ENCODE measurements around the gene RASAL1. TPM values are rescaled to one million over a fixed set of nuclear protein-coding genes. Genes with fewer than 3 reads are reported as not detected.

The RASAL1 gene
- total RNA-seq, 4 donors from 2014 or later: 0.85 to 4.4 (median 3.9) TPM

DNA sequence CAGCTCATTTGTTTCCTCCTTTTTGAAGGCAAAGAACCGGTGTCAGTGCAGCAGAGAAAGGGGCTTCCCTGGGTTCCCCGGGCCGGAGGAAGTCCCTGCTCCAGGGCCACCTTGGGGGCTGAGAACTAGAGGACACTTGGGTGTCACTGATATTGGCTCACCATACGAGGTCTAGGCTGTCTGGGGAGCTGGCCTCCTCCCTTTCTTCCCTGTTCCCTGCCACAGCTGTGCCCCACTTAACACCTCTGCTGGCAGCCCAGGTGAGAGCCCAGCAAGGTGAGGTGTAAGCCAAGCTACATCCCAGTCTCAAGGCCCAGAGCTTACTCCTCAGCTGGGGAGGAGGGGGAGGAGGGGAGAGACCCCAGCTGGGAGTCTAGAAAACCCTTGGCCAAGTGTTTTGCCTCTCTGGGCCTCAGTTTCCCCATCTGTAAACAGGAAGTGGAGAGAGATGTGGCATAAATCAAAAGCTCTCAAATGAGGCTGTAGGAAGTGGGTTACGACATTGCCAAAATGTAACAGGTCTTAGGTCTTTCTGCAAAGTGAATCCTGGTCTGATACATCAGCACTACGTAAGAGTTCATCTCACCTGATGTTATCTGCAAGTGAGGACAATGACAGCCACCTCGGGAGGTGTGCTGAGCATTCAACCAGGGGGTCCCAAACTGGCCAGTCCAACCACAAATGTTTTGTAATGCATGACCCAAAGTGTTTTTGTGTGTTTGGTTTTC is 25.5 kb downstream of the RASAL1 start:
- Histone ChIP-seq H3K27me3 (no peaks in the 10 kb centered on the region), H3K36me3 (no peaks in the 10 kb centered on the region), H3K4me1 (no peaks in the 10 kb centered on the region), H3K9me3 (no peaks in the 10 kb centered on the region), H3K27ac (no peak overlapping the region), H3K4me3 (no peak overlapping the region)
- TF ChIP-seq, protein P1, sequence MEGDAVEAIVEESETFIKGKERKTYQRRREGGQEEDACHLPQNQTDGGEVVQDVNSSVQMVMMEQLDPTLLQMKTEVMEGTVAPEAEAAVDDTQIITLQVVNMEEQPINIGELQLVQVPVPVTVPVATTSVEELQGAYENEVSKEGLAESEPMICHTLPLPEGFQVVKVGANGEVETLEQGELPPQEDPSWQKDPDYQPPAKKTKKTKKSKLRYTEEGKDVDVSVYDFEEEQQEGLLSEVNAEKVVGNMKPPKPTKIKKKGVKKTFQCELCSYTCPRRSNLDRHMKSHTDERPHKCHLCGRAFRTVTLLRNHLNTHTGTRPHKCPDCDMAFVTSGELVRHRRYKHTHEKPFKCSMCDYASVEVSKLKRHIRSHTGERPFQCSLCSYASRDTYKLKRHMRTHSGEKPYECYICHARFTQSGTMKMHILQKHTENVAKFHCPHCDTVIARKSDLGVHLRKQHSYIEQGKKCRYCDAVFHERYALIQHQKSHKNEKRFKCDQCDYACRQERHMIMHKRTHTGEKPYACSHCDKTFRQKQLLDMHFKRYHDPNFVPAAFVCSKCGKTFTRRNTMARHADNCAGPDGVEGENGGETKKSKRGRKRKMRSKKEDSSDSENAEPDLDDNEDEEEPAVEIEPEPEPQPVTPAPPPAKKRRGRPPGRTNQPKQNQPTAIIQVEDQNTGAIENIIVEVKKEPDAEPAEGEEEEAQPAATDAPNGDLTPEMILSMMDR (IDR thresholded peaks at IDR 0.05): no peak
- TF ChIP-seq POLR2A (IDR thresholded peaks at IDR 0.05): no peak
- no peak for DNase-seq

DNA sequence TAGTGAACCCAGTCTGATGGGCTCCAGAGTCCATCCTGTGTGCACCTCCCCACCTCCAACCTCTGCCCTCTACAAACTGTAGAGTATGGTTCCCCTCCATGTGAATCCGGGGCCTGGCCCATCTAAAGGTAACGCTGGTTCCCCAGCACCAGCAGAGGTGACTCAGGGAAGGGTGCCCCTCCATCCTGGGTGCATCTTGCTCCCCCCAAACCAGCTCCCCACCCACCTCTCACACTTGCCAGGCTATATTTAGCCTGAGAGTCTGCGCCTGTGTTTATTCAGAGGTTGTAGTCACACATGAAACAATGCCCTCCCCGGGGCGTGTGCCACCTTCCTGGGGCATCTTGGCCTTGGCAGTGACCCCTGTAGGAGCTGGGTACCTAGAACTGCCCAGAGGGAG is 26.2 kb downstream of the RASAL1 start:
- no peak for DNase-seq
- TF ChIP-seq, protein P1 (IDR thresholded peaks at IDR 0.05): no peak
- TF ChIP-seq POLR2A (IDR thresholded peaks at IDR 0.05): no peak
- no peaks in the 10 kb centered on the region for H3K9me3 ChIP-seq
- H3K27me3 ChIP-seq: no peaks in the 10 kb centered on the region
- H3K4me1 ChIP-seq: no peaks in the 10 kb centered on the region
- H3K4me3 ChIP-seq: no peak overlapping the region
- no peaks in the 10 kb centered on the region for H3K36me3 ChIP-seq
- no peak overlapping the region for H3K27ac ChIP-seq

DNA sequence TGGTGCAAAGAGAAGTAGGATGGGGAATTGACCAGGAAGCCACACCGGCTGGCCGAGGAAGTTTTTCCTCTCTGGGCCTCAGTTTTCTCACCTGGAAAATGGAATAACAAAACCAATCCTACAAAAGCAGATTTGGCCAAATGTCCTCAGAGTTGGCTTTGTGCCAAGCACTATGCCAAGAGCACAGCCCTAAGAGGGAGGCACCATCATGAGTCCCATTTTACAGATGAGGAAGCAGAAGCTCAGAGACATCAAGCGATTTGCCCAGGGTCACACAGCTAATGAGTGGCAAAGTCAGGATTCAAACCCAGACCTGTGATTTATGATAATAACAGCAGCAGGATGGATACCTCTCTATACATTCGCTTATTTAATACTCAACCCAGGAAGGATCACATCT is 27.3 kb downstream of the RASAL1 start:
- no peak overlapping the region for H3K4me3 ChIP-seq
- no peaks in the 10 kb centered on the region for H3K27me3 ChIP-seq
- H3K36me3 ChIP-seq: no peaks in the 10 kb centered on the region
- H3K27ac ChIP-seq: no peak overlapping the region
- peaks cover 0 to 8% (median 0%) of the 10 kb centered on the region in 4 donors for H3K4me1 ChIP-seq
- no peaks in the 10 kb centered on the region for H3K9me3 ChIP-seq
- no peak for DNase-seq
- TF ChIP-seq POLR2A (IDR thresholded peaks at IDR 0.05): no peak

DNA sequence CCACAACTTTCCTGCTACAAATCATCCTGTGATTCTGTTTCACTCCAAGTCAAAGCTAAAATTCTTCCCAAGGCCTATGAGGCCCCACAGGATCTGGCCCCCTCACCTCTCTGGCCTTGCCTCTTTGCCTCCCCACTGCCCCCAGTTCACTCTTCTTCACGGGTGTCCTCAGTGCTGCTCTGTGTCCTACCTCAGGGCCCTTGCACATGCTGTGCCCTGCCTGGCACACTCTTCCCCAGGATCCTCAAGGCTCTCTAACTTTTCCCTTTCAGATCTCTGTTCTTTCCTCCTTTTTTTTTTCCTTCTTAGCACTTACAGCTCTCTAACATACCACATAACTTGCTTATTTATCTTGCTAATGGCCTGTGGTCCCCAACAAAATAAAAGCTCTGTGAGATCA is 29.2 kb downstream of the RASAL1 start:
- Histone ChIP-seq H3K4me1 (peaks cover 0 to 8% (median 0%) of the 10 kb centered on the region in 4 donors), H3K9me3 (no peaks in the 10 kb centered on the region), H3K27me3 (no peaks in the 10 kb centered on the region), H3K36me3 (no peaks in the 10 kb centered on the region), H3K27ac (no peak overlapping the region), H3K4me3 (no peak overlapping the region)
- no peak for DNase-seq
- TF ChIP-seq, protein P1 (IDR thresholded peaks at IDR 0.05): no peak
- TF ChIP-seq POLR2A (IDR thresholded peaks at IDR 0.05): no peak

DNA sequence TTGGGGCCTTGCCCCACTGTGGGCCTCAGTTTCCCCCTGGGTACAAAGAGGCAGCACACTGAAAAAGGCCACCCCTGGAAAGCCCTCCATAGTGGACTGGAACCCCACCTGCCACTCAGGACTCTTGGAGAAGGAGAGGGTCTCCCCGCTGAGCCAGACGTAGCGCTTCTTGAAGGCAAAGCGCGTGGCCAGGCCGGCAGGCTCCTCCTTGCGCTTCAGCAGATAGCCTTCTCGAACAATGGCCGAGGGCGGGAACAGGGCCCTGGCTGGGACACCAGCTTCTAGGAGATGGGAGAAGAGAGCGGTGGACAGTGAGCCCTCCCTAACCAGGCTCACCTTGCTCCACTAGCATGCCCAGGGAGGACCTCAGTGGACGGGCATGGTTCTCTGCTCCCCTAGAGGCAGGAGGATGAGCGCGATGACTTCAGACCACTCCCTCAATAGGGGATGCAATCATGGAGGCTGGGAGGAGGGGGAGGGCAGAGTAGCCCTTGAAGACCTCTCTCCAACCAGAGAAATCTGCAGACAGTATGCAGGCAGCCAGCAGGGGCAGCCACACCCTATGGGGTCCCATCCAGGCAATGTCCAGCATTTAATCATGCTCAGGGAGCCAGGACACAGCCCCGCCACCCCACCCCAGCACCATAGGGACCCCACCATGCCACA is 29.8 kb downstream of the RASAL1 start:
- TF ChIP-seq, protein P1 (IDR thresholded peaks at IDR 0.05): no peak
- Histone ChIP-seq H3K9me3 (no peaks in the 10 kb centered on the region), H3K27ac (no peak overlapping the region), H3K27me3 (no peaks in the 10 kb centered on the region), H3K36me3 (no peaks in the 10 kb centered on the region), H3K4me3 (no peak overlapping the region), H3K4me1 (peaks cover 0 to 8% (median 0%) of the 10 kb centered on the region in 4 donors)
- DNase-seq: no peak

DNA sequence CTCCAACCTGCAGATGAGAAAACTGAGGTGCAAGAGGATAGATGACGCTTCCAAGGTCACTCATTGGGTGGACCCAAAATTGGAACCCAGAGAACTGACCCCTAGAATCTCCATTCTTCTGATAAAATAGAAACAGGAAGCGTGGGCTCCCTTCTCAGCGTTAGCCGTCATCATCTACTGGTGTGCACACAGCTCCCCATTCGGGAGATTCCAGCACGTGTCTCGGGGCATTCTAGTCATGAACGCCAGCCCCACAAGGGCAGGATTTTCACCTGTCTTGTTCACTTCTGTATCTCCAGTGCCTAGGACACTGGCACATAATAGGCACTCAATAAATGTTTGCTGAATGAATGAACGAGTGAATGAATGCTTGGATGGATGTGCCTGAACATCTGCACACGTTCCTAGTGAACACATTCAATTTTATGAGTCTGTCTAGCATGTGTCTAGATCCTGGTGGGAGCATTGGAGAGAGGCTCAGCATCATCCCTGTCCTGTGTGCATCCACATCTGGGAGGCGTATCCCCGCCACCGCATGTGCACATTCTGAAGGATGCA is 30.5 kb downstream of the RASAL1 start:
- TF ChIP-seq POLR2A (IDR thresholded peaks at IDR 0.05): no peak
- TF ChIP-seq, protein P1 (IDR thresholded peaks at IDR 0.05): no peak
- Histone ChIP-seq H3K4me1 (peaks cover 0 to 8% (median 0%) of the 10 kb centered on the region in 4 donors), H3K4me3 (no peak overlapping the region), H3K27me3 (no peaks in the 10 kb centered on the region), H3K9me3 (no peaks in the 10 kb centered on the region), H3K36me3 (no peaks in the 10 kb centered on the region), H3K27ac (no peak overlapping the region)
- no peak for DNase-seq

Data from Peyer's patch (tissue), 4 donors.